C4-2B (cell line): ENCODE data around the gene CHST10.

ENCODE experiments used
- CTCF ChIP-seq: fragments of 450-650 bp; conservative IDR thresholded peaks from 2 replicates; pipeline ENCODE4 v1.5.1; 2017; ENCODE audit warnings: mild to moderate bottlenecking
- ZFX ChIP-seq: fragments of 450-650 bp; IDR thresholded peaks from 2 replicates; pipeline ENCODE4 v1.6.1; 2017

GRCh38 chr2:100425107-100425506 is 7.6 kb upstream of the CHST10 start:
- no peak for TF ChIP-seq CTCF
- no peak for TF ChIP-seq ZFX
